GM23248 (cell line): ENCODE data around the gene PNMA6F. TPM values are rescaled to one million over a fixed set of nuclear protein-coding genes. Genes with fewer than 3 reads are reported as not detected.

Source experiments
- DNase-seq: peaks from one replicate; pipeline ENCODE4 v3.0.0-alpha.2; 2015
- H2AFZ ChIP-seq: fragments of 200-600 bp; sonication (generic); 2 replicates; pipeline ENCODE4 v1.6.1; 2016; ENCODE audit warnings: antibody characterized with exemption
- H3F3A ChIP-seq: fragments of 200-600 bp; sonication (generic); 2 replicates; pipeline ENCODE4 v1.6.1; 2016; ENCODE audit warnings: mild to moderate bottlenecking, antibody characterized with exemption, mixed run types; ENCODE audit not compliant: insufficient read depth
- H3K27ac ChIP-seq: fragments of 200-600 bp; sonication (generic); 2 replicates; pipeline ENCODE4 v1.5.1; 2016; ENCODE audit warnings: mild to moderate bottlenecking
- H3K27me3 ChIP-seq: fragments of 200-600 bp; sonication (generic); replicated peaks from 2 replicates; pipeline ENCODE4 v1.6.1; 2016; ENCODE audit warnings: mild to moderate bottlenecking; ENCODE audit not compliant: insufficient read depth
- H3K36me3 ChIP-seq: fragments of 200-600 bp; sonication (generic); 2 replicates; pipeline ENCODE4 v1.6.1; 2016; ENCODE audit warnings: low read depth, mild to moderate bottlenecking
- H3K4me1 ChIP-seq: fragments of 200-600 bp; sonication (generic); 2 replicates; pipeline ENCODE4 v1.6.1; 2016; ENCODE audit warnings: mild to moderate bottlenecking; ENCODE audit not compliant: insufficient read depth
- H3K4me2 ChIP-seq: fragments of 200-600 bp; sonication (generic); one replicate; pipeline ENCODE4 v1.6.1; 2016; ENCODE audit warnings: mild to moderate bottlenecking; ENCODE audit not compliant: unreplicated experiment
- H3K4me3 ChIP-seq: fragments of 200-600 bp; sonication (generic); 2 replicates; pipeline ENCODE4 v1.5.1; 2016; ENCODE audit warnings: mild to moderate bottlenecking
- H3K79me2 ChIP-seq: fragments of 200-600 bp; sonication (generic); 2 replicates; pipeline ENCODE4 v1.6.1; 2016; ENCODE audit warnings: mild to moderate bottlenecking; ENCODE audit not compliant: insufficient read depth
- H3K9ac ChIP-seq: fragments of 200-600 bp; sonication (generic); 2 replicates; pipeline ENCODE4 v1.6.1; 2016; ENCODE audit warnings: mild to moderate bottlenecking
- H3K9me2 ChIP-seq: fragments of 200-600 bp; sonication (generic); 2 replicates; pipeline ENCODE4 v1.6.1; 2016; ENCODE audit warnings: mixed run types, mild to moderate bottlenecking, moderate library complexity; ENCODE audit not compliant: insufficient read depth
- H3K9me3 ChIP-seq: fragments of 200-600 bp; sonication (generic); one replicate; pipeline ENCODE4 v1.6.1; 2017; ENCODE audit warnings: low read depth
- H4K20me1 ChIP-seq: fragments of 200-600 bp; sonication (generic); 2 replicates; pipeline ENCODE4 v1.6.0; 2016; ENCODE audit not compliant: insufficient read depth
- EZH2 ChIP-seq: fragments of 200-600 bp; sonication (generic); IDR thresholded peaks from 2 replicates; pipeline ENCODE4 v1.6.1; 2018; ENCODE audit warnings: antibody characterized with exemption, mild to moderate bottlenecking; ENCODE audit not compliant: insufficient read depth, poor library complexity, severe bottlenecking
- EZH2phosphoT487 ChIP-seq: fragments of 200-600 bp; sonication (generic); IDR thresholded peaks from 2 replicates; pipeline ENCODE4 v1.6.1; 2018; ENCODE audit warnings: antibody characterized with exemption, moderate library complexity, mild to moderate bottlenecking, low read depth; ENCODE audit not compliant: insufficient read depth
- WGBS, 2 experiments: methylation state at CpG; one replicate each; pipeline ENCODE4 v1.1.6; 2015 to 2017; ENCODE audit warnings: low lambda C conversion rate in 2 of 2, low coverage in 1 of 2; ENCODE audit errors: missing lambda C conversion rate in 2 of 2; 5-methylcytosine and 5-hydroxymethylcytosine counted together
- in situ Hi-C: fragments of 300-500 bp; cut with MboI; formaldehyde crosslinking; loops from 2 replicates; pipeline ENCODE4 v1.15.0; 2020
- polyA plus RNA-seq: library from polyadenylated mRNA; unstranded; fragments of >200 nt; fragmentation: Nextera tagmentation; extraction: Ambion mirVana; gene quantifications from 2 replicates; pipeline ENCODE4 v1.2.1, GENCODE V29; 2016
- total RNA-seq: library from RNA; depleted of rRNA; stranded (reverse); fragments of >200 nt; shearing (Covaris generic); gene quantifications from 2 replicates; pipeline ENCODE4 v1.2.3, GENCODE V29; 2014

Gene PNMA6F
- total and polyA plus RNA-seq, 2 experiments from 2014 or later = not detected

GRCh38 chrX:153352858-153353257 lies 31.3 kb upstream of the PNMA6F start:
- Histone ChIP-seq H3K36me3 (no peaks in the 10 kb centered on the region), H3K79me2 (no peaks in the 10 kb centered on the region), H3K9me3 (no peaks in the 10 kb centered on the region), H3K4me1 (no peaks in the 10 kb centered on the region), H3K4me2 (no peak overlapping the region), H2AFZ (no peak overlapping the region), H3K27me3 (no peaks in the 10 kb centered on the region), H4K20me1 (no peaks in the 10 kb centered on the region), H3K9ac (no peak overlapping the region), H3F3A (no peaks in the 10 kb centered on the region), H3K4me3 (no peak overlapping the region), H3K9me2 (no peaks in the 10 kb centered on the region), H3K27ac (no peak overlapping the region)
- TF ChIP-seq EZH2 = no peak
- no peak for TF ChIP-seq EZH2phosphoT487
- DNase-seq = no peak
- WGBS, 2 experiments = 60 to 88% methylated on average over 2 to 3 of the region's 3 CpGs
- in situ Hi-C loops = no loop called here

DNA sequence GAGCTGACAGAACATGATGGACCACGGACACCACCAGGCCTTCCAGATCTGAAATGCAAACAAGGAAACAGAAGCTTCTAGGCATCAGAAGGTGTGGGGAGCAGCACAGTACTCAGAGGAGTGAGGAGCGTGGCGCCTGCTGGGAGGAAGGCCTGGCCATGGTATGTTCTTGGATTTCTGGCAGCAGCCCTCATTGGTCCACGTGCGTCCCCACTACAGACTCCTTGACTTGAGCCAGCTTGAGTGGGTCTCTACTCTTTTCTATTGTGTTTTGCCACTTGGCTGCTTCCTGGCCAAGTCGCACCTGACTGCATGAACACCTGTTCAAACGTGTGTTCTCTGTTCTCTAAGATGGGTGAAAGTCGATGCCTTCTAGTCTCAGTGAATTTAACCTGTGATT lies 30.4 kb upstream of the PNMA6F start:
- Histone ChIP-seq H3F3A (no peaks in the 10 kb centered on the region), H3K27me3 (no peaks in the 10 kb centered on the region), H3K9ac (no peak overlapping the region), H3K9me3 (no peaks in the 10 kb centered on the region), H3K36me3 (no peaks in the 10 kb centered on the region), H3K4me3 (no peak overlapping the region), H3K27ac (no peak overlapping the region), H3K4me2 (no peak overlapping the region), H3K4me1 (no peaks in the 10 kb centered on the region), H3K79me2 (no peaks in the 10 kb centered on the region), H2AFZ (no peak overlapping the region), H4K20me1 (no peaks in the 10 kb centered on the region), H3K9me2 (no peaks in the 10 kb centered on the region)
- TF ChIP-seq EZH2phosphoT487 = no peak
- no peak for TF ChIP-seq EZH2
- in situ Hi-C loops = no loop called here
- WGBS, 2 experiments = 77 to 81% methylated on average over 8 of the region's 8 CpGs
- no peak for DNase-seq

GRCh38 chrX:153349952-153350351 lies 28.4 kb upstream of the PNMA6F start:
- Histone ChIP-seq H3K4me1 (no peaks in the 10 kb centered on the region), H3K36me3 (no peaks in the 10 kb centered on the region), H3K4me3 (no peak overlapping the region), H3K27ac (no peak overlapping the region), H3K27me3 (no peaks in the 10 kb centered on the region), H3K79me2 (no peaks in the 10 kb centered on the region), H3K4me2 (no peak overlapping the region), H3F3A (no peaks in the 10 kb centered on the region), H2AFZ (no peak overlapping the region), H3K9ac (no peak overlapping the region), H4K20me1 (no peaks in the 10 kb centered on the region), H3K9me2 (no peaks in the 10 kb centered on the region), H3K9me3 (no peaks in the 10 kb centered on the region)
- WGBS, 2 experiments = 94 to 100% methylated on average over 2 to 4 of the region's 5 CpGs
- in situ Hi-C loops = no loop called here
- no peak for TF ChIP-seq EZH2
- TF ChIP-seq EZH2phosphoT487 = no peak
- DNase-seq = no peak

- Histone ChIP-seq H3K9me3 (no peaks in the 10 kb centered on the region), H3F3A (no peaks in the 10 kb centered on the region), H3K27me3 (no peaks in the 10 kb centered on the region), H4K20me1 (no peaks in the 10 kb centered on the region), H2AFZ (no peak overlapping the region), H3K4me1 (no peaks in the 10 kb centered on the region), H3K27ac (no peak overlapping the region), H3K9me2 (no peaks in the 10 kb centered on the region), H3K4me2 (no peak overlapping the region), H3K4me3 (no peak overlapping the region), H3K36me3 (no peaks in the 10 kb centered on the region), H3K9ac (no peak overlapping the region), H3K79me2 (peaks cover 4% of the 10 kb centered on the region)
- no peak for DNase-seq
- WGBS, 2 experiments = 97 to 98% methylated on average over 8 of the region's 8 CpGs
- in situ Hi-C loops = no loop called here
- TF ChIP-seq EZH2 (no peak), EZH2phosphoT487 (no peak)
Observed at GRCh38 chrX:153348421-153348820, 26.9 kb upstream of the PNMA6F start.

- in situ Hi-C loops = no loop called here
- Histone ChIP-seq H3K27me3 (no peaks in the 10 kb centered on the region), H4K20me1 (no peaks in the 10 kb centered on the region), H3K4me2 (no peak overlapping the region), H3K79me2 (peaks cover 13% of the 10 kb centered on the region), H3K4me1 (0 out of 2 replicates have a peak, but pooled peaks cover under 1% of the 10 kb centered on the region), H3K9me2 (no peaks in the 10 kb centered on the region), H2AFZ (no peak overlapping the region), H3K9ac (no peak overlapping the region), H3F3A (no peaks in the 10 kb centered on the region), H3K9me3 (no peaks in the 10 kb centered on the region), H3K27ac (no peak overlapping the region), H3K4me3 (no peak overlapping the region), H3K36me3 (no peaks in the 10 kb centered on the region)
- 96% methylated on average over 7 to 31 of the region's 38 CpGs for WGBS, 2 experiments
- TF ChIP-seq EZH2phosphoT487 (no peak), EZH2 (no peak)
- DNase-seq = no peak
Observed at GRCh38 chrX:153347530-153347929, 26.0 kb upstream of the PNMA6F start.
